NCI-H2081 (cell line): ENCODE measurements around the gene FUBP3.

Experiments
- DNase-seq, 2 experiments: peaks; one replicate each; lab custom pipeline; 2025; lab: John Stamatoyannopoulos, UW

Gene FUBP3

GRCh38 chr9:130662099-130662969 lies 83.0 kb downstream of the FUBP3 start:
- DNase-seq, result no peak

GRCh38 chr9:130662970-130663257 lies 83.5 kb downstream of the FUBP3 start:
- no peak for DNase-seq

DNA sequence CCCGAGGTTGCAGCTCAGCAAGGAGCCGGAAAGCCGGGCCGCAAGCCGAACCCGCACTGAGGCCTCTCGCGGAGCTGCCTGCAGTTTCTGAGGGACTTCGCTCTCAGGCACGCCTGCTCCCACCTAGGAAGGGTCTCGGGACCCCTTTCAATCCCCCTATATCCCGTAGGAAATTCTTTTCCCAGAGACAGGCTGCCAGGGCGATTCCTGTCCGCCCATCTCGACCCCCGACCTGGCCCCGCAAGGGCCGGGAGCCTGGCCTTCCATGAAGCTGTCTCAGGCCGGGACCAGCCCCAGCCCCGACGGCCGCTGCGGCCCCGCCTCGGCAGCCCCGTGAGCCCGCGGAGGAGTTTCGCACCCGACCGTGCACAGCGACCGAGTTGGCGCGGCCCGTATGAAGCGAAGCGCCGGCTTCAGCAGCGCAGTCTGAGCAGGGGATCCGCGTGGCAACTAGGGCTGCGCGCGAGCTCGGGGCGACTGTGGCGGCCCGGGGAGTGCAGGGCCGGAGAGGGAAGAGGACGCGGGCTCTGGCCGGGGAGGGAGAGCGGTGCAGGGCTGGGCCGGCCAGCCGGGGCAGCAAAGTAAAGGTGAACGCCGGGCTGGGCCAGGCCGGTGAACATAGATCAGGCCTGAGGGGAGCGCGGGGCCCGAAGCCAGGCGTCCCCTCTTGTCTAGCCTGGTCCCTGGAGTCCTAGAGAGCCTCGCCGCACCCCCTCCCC lies 84.0 kb downstream of the FUBP3 start:
- DNase-seq, result no peak

DNA sequence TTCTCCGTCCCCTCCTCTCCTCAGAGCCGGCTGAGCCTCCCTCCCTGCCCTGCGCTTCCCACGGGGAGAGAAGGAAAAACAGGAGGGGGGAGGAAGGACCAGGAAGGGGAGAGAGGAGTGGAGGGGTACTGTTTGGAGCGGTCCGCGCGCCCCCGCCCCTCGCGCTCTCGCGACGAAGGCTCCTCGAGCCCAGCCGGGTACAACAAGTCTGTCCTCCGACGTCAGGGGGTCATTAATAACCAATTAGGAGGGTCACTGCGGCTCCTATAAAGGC lies 84.5 kb downstream of the FUBP3 start:
- DNase-seq, result no peak

GRCh38 chr9:130664251-130665028 lies 85.1 kb downstream of the FUBP3 start, which contains the start of gene PRDM12:
TSS of gene PRDM12 (plus strand) at chr9:130664594. CDS start at chr9:130664654, 60 bp downstream.
- no peak for DNase-seq

- no peak for DNase-seq
These were observed 85.7 kb downstream of the FUBP3 start for GRCh38 chr9:130665029-130665430.

DNA sequence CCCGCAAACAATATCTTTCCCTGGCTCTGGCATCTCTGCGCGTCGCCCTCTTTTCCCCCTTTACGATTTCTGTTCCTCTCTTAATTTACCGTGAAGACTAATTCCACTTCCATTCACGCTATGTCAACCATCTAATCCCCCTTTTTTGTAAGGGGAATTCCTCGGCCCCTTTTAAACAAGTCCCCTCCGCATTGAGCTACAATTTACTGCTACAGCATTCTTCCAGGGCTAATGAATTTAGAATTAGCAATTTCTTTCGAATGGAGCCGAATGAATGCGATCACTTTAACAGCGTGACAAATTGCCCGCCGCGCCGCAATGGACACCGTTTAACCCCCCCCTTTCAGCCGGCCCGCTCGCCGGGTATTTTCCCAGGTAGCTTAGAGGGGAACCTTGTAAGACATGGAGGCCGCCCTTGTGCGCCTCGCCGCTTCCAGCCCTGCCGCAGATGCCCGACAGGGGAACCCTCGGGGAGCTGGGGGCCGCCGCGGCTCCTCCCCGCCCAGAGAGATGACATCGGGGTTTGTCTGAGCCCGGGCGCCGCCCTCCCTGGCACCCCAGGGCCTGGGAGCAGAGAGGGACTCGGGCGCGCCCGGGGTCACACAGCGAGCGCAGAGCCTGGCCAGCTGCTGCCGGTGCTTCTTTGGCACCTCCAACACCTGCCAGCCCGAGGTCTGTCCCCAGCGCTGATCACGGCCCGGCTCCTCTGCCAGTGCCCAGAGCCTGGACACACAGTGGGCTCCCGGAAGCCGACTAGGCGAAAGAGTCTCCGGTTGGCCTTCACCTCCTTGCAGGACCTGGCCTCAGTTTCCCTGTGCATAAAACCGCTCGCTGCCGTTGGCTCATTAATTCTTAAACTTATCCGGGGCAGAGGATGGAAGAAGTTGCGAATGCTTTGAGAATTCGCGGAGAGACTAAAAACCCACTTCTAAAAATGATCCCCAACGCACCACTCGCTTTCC lies 86.3 kb downstream of the FUBP3 start:
- DNase-seq, result no peak

DNA sequence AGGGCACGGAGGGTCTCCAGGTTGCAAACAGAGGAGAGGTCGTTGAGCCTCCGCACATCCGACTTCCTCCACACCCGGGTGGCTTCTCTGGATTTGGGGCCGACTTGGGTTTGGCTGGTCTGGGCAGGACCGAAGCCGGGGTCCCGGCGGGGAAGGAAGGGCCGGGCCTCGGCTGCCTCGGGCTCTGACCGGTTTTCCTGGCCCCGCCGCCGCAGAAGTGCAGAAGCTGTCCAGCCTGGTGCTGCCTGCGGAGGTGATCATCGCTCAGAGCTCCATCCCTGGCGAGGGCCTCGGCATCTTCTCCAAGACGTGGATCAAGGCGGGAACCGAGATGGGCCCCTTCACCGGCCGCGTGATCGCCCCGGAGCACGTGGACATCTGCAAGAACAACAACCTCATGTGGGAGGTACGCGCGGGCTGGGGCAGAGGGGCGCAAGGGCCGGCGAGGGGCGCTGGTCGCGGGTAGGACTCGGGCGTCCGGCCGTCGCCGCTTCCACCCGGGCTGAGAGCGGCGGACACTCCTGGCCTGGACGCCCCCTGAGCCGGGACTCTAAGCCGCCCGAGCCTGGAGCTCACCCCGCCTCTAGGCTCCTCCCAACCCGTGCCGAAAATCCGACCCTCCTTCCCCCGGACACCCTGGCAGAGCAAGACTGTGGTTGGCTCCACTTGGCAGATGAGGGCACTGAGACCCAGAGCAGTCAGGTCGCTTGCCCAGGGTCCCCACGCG lies 87.2 kb downstream of the FUBP3 start:
- DNase-seq, result no peak

DNA sequence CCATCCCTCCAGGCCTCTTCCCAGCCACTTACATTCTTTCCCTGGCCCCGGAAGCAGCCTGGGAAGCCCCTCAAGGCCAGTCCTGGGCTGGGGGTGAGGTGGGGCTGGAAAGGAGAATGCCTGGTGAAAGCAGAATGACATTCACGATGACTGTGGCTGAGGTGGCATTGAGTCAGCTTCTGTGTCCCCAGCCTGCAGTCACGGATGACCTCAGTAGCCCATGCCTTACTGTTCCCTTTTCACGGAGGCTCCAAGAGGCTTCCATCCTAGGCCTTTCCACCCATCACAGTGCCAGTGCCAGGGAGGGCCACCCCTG lies 87.7 kb downstream of the FUBP3 start:
- DNase-seq, result no peak

DNA sequence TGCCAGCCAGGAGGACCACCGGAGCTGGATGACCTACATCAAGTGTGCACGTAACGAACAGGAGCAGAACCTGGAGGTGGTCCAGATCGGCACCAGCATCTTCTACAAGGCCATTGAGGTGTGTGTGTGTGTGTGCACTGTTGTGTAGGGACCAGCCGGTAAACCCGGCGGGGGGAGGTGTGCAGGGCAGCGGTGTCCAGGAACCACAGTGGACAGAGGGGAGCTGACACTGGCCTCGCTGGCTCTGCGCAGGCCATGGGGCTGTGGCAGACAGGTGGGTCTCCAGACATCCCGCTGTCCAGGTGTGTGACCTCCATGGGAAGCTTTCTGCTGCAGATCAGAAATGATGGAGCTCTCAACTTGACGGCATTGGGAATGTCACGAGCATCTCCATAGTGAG lies 88.8 kb downstream of the FUBP3 start:
- DNase-seq, result no peak

DNA sequence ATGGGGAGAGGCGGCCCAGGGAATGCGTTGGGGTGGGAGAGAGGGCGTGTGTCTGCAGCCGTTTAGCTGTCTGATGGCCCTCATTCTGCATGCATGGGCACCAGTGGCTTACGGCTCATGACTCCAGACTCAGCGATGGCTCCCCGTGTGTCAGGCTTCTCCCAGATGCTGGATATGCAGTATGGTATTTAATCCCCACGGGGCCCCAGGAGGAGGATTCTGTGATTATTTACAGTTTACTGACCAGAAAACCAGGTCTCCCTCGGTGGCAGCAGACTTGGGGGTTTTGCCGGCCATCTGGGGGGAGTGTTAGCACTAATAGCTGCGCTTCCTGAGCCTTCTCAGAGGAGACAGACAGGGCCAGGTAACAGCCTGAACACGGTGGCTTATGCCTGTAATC lies 89.3 kb downstream of the FUBP3 start:
- DNase-seq, result no peak

DNA sequence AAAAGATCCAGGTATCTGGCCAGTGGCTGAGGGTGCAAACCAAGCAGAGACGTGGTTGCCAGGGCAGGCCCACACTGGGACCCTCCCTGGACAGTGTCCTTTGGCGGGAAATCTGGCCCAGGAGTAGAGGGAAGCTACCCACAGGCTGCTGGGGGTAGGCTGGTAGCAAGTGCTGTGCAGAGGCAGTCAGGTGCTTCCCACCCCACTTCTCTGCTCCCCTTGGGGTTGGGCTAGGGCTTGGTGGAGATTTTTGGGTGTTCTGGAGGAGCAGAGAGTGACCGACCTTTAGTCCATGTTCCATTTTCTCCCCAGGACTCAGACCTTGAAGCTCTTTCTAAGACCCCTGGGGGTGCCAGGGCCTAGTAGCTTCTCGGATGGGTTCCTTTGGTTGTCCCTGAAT lies 90.6 kb downstream of the FUBP3 start:
- no peak for DNase-seq

DNA sequence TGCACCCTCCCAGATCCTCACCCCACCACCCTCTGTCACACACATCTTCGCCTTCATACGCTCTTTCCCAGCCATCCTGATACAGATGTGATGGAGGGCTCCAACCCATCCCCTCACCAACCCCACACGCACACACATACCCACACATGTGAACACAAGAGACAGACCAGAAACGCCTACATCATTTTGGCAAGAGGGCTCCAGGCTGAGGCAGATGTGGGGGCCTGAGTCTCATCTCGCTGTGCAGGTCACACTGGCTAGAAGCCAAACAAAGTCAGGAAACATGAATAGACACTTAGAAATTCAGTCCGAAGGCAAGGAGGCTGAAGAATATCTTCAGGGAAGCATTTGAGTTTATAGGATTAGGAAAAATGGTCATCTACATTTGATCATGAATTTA lies 91.3 kb downstream of the FUBP3 start:
- DNase-seq, result no peak

- no peak for DNase-seq
These were observed 93.1 kb downstream of the FUBP3 start for GRCh38 chr9:130672466-130672865.

- DNase-seq, result no peak
These were observed 93.7 kb downstream of the FUBP3 start for GRCh38 chr9:130672933-130673615.

GRCh38 chr9:130675396-130675795 lies 96.0 kb downstream of the FUBP3 start:
- DNase-seq, result no peak

DNA sequence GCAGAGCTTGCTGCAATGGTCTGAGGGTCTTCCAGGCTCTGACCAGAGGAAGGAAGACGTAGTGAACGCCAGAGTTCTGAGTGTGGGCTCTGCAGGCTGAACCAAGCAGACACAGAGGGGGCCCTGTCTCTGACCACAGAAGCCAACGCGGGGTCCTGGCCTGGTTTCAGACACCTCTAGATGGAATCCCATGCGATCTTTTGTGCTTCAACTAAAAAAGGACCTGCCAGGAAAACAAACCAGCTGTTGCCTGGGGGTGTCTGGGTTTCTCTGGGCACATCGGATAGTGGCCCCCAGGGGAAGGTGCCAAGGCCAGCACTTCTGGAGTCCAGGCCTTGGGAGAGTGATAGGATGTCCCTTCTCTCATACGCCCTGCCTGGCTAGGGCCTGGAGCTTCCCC lies 97.9 kb downstream of the FUBP3 start:
- DNase-seq, result no peak

DNA sequence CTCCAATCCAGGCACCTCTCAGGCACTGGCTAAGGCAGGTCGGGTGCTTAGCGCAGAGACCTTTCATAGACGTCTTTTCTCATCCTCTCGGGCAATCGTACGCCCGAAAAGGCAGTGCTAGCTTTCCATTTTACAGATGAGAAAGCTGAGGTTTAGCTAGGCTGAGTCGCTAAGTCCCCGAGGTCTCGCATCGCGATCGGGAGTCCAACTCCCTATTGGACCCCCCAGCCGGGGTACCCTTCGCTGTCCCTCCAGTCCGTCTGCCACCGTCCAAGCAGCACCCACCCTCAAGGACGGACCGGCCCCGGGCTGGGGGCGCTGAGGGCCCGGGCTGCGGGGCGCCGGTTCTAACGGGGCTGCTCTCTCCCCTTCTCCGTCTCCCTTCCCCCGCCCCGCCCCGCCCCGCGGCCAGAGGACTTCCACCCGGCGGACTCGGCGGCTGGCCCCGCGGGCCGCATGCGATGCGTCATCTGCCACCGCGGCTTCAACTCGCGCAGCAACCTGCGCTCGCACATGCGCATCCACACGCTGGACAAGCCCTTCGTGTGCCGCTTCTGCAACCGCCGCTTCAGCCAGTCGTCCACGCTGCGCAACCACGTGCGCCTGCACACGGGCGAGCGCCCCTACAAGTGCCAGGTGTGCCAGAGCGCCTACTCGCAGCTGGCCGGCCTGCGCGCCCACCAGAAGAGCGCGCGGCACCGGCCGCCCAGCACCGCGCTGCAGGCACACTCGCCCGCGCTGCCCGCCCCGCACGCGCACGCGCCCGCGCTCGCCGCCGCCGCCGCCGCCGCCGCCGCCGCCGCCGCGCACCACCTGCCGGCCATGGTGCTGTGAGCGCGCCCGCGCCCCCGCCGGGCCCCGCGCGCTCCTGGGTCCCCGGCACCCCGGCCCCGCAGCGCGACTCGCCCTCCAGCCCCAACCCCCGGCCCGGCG lies 101.7 kb downstream of the FUBP3 start:
- peak; percentile 71 to 83 for DNase-seq

GRCh38 chr9:130681769-130682420 lies 102.5 kb downstream of the FUBP3 start:
- peak in 1 of 2 experiments; percentile 16 for DNase-seq
